WERI-Rb-1 (cell line): ENCODE results near the gene SUGP2.

Source experiments
- DNase-seq: peaks from one replicate; pipeline ENCODE4 v3.0.0-alpha.2; 2020
- H3K27ac ChIP-seq: fragments of 250-450 bp; sonication (Bioruptor Pico); 2 replicates; pipeline ENCODE4 v1.5.1; 2020; ENCODE audit warnings: mild to moderate bottlenecking, moderate library complexity
- H3K27me3 ChIP-seq: fragments of 250-450 bp; sonication (Bioruptor Pico); 2 replicates; pipeline ENCODE4 v1.5.1; 2021; ENCODE audit warnings: mild to moderate bottlenecking, low read depth, moderate library complexity; ENCODE audit not compliant: insufficient read depth, severe bottlenecking
- H3K36me3 ChIP-seq: fragments of 250-450 bp; sonication (Bioruptor Pico); 2 replicates; pipeline ENCODE4 v1.5.1; 2020; ENCODE audit warnings: mild to moderate bottlenecking, moderate library complexity
- H3K4me3 ChIP-seq: 2 replicates; pipeline ENCODE4 v1.5.1; 2011; ENCODE audit warnings: low read depth, mild to moderate bottlenecking, control low read depth, low read length
- H3K9me3 ChIP-seq: fragments of 250-450 bp; sonication (Bioruptor Pico); 2 replicates; pipeline ENCODE4 v1.5.1; 2021; ENCODE audit warnings: mild to moderate bottlenecking, moderate library complexity; ENCODE audit not compliant: severe bottlenecking
- TF ChIP-seq, protein P1 (sequence below): IDR thresholded peaks from 2 replicates; pipeline ENCODE4 v1.5.1; 2011; ENCODE audit warnings: low read depth, mild to moderate bottlenecking, control low read depth, inconsistent platforms, low read length

The SUGP2 gene

GRCh38 chr19:19049406-19049805 lies 16.1 kb upstream of the SUGP2 start:
- H3K9me3 ChIP-seq, result no peaks in the 10 kb centered on the region
- no peaks in the 10 kb centered on the region for H3K27me3 ChIP-seq
- no peak overlapping the region for H3K27ac ChIP-seq
- TF ChIP-seq, protein P1, sequence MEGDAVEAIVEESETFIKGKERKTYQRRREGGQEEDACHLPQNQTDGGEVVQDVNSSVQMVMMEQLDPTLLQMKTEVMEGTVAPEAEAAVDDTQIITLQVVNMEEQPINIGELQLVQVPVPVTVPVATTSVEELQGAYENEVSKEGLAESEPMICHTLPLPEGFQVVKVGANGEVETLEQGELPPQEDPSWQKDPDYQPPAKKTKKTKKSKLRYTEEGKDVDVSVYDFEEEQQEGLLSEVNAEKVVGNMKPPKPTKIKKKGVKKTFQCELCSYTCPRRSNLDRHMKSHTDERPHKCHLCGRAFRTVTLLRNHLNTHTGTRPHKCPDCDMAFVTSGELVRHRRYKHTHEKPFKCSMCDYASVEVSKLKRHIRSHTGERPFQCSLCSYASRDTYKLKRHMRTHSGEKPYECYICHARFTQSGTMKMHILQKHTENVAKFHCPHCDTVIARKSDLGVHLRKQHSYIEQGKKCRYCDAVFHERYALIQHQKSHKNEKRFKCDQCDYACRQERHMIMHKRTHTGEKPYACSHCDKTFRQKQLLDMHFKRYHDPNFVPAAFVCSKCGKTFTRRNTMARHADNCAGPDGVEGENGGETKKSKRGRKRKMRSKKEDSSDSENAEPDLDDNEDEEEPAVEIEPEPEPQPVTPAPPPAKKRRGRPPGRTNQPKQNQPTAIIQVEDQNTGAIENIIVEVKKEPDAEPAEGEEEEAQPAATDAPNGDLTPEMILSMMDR, result no peak
- no peak overlapping the region for H3K4me3 ChIP-seq
- no peak for DNase-seq
- H3K36me3 ChIP-seq, result peaks cover 70% of the 10 kb centered on the region

DNA sequence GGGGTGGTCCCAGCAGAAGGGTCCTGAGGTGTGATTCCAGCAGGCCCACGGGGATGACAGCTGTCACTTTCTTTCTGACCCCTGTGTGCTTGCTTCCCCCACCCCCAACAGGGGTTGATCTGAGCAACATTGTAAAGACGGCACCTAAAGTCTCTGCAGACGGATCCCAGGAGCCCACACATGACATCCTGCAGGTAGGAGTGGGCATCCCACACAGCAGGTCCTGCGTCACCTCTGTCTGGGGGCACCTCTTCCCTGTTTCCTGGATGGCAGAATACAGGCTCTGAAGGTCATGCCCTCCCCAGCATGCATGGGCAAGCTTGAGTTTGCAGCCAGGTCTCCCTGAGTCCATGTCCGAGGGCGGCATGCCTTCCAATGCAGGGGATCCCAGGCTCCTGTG lies 10.6 kb upstream of the SUGP2 start:
- Histone ChIP-seq H3K36me3 (peaks cover 43% of the 10 kb centered on the region), H3K27ac (no peak overlapping the region)
- TF ChIP-seq, protein P1, result no peak

GRCh38 chr19:19043481-19043880 lies 10.2 kb upstream of the SUGP2 start:
- H3K36me3 ChIP-seq, result peaks cover 43% of the 10 kb centered on the region
- no peak overlapping the region for H3K4me3 ChIP-seq
- DNase-seq, result no peak
- TF ChIP-seq, protein P1, result no peak
- no peaks in the 10 kb centered on the region for H3K9me3 ChIP-seq
- H3K27me3 ChIP-seq, result no peaks in the 10 kb centered on the region
- H3K27ac ChIP-seq, result no peak overlapping the region

More for the DNA sequence above, 10.6 kb upstream of the SUGP2 start:
- Histone ChIP-seq H3K27me3 (no peaks in the 10 kb centered on the region), H3K9me3 (no peaks in the 10 kb centered on the region), H3K4me3 (no peak overlapping the region)
- no peak for DNase-seq

- H3K4me3 ChIP-seq, result no peak overlapping the region
- no peak overlapping the region for H3K27ac ChIP-seq
- TF ChIP-seq, protein P1, result no peak
- no peaks in the 10 kb centered on the region for H3K27me3 ChIP-seq
- peaks cover 45% of the 10 kb centered on the region for H3K36me3 ChIP-seq
- DNase-seq, result no peak
- peaks cover 2% of the 10 kb centered on the region for H3K9me3 ChIP-seq
Observed at GRCh38 chr19:19042732-19043280, 9.5 kb upstream of the SUGP2 start.

GRCh38 chr19:19040417-19040816 lies 7.1 kb upstream of the SUGP2 start:
- TF ChIP-seq, protein P1, result no peak
- Histone ChIP-seq H3K36me3 (peaks cover 49% of the 10 kb centered on the region), H3K4me3 (no peak overlapping the region), H3K27ac (no peak overlapping the region), H3K9me3 (peaks cover 4% of the 10 kb centered on the region), H3K27me3 (no peaks in the 10 kb centered on the region)
- no peak for DNase-seq

DNA sequence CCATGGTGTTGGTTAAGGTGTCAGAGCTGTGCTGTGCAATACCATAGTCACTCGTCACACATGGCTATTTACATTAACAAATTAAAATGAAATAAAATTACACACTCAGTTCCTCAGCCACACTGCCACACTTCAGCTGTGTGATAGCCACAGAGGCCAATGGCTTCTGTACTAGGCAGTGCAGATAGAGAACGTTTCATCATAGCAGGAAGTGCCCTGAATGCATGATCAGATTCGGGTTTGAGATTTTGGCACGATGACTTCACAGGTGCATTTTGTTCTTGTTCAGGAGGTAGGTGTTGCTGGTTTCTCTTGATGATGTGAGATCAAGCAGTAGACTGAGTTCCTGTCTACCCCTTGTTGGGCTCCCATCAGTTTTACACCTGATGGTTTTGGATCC lies 6.6 kb upstream of the SUGP2 start:
- Histone ChIP-seq H3K36me3 (peaks cover 47% of the 10 kb centered on the region), H3K9me3 (peaks cover 4% of the 10 kb centered on the region), H3K27ac (no peak overlapping the region), H3K4me3 (no peak overlapping the region), H3K27me3 (no peaks in the 10 kb centered on the region)
- TF ChIP-seq, protein P1, result no peak
- no peak for DNase-seq
